Endothelial cell of umbilical vein (primary cell): Measurements from ENCODE around the gene WDR18. TPM values are rescaled to one million over a fixed set of nuclear protein-coding genes. Genes with fewer than 3 reads are reported as not detected.

Experiments used
- BruUV-seq: library from RNA; stranded (reverse); fragments of 400-500 nt; replicated peaks from 2 replicates; lab custom pipeline; 2021; lab: Mats Ljungman, UMichigan
- CTCF ChIA-PET: fragments of 300-600, 350-600 bp; sonication (Branson Sonifier 250); formaldehyde crosslinking; loops from one replicate; lab custom pipeline; 2021; ENCODE audit warnings: antibody characterized with exemption, inconsistent platforms; lab: Charles Lee
- POLR2A ChIA-PET: fragments of 300-600, 350-600 bp; sonication (Branson Sonifier 250); formaldehyde crosslinking; loops from one replicate; lab custom pipeline; 2021; ENCODE audit warnings: antibody characterized with exemption, inconsistent platforms; lab: Charles Lee
- DNase-seq: peaks from one replicate; pipeline ENCODE4 v3.0.0-alpha.2; 2011; ENCODE audit warnings: low read depth, low spot score
- FAIRE-seq: peaks from 2 replicates; lab custom pipeline; 2011; peaks lifted over from hg19 to GRCh38; lab: Jason Lieb, UNC
- H2AFZ ChIP-seq: 2 replicates; pipeline ENCODE4 v1.6.0; 2012; ENCODE audit warnings: low read depth, low read length, control low read depth, inconsistent platforms
- H3K27ac ChIP-seq: 2 replicates; pipeline ENCODE4 v1.5.1; 2011; ENCODE audit warnings: low read depth, mild to moderate bottlenecking, control low read depth, low read length, moderate library complexity; ENCODE audit not compliant: insufficient read depth
- H3K27me3 ChIP-seq, 2 experiments: 2 replicates each; pipeline versions ENCODE4 v1.6.0 to v1.6.1; 2011; ENCODE audit warnings: low read length in 2 of 2, mixed read lengths in 1 of 2; ENCODE audit not compliant: control insufficient read depth in 2 of 2, insufficient read depth in 2 of 2
- H3K36me3 ChIP-seq, 2 experiments: 2 replicates in 1 of 2; 3 replicates in 1 of 2; pipeline ENCODE4 v1.5.1; 2011; ENCODE audit warnings: low read length in 2 of 2, mild to moderate bottlenecking in 1 of 2, moderate library complexity in 1 of 2; ENCODE audit not compliant: control insufficient read depth in 2 of 2, insufficient read depth in 2 of 2; ENCODE audit errors: extremely low read depth in 1 of 2
- H3K4me1 ChIP-seq: 3 replicates; pipeline ENCODE4 v1.5.1; 2011; ENCODE audit warnings: mild to moderate bottlenecking, low read length; ENCODE audit not compliant: control insufficient read depth, insufficient read depth; ENCODE audit errors: extremely low read depth
- H3K4me2 ChIP-seq: 2 replicates; pipeline ENCODE4 v1.6.1; 2011; ENCODE audit warnings: low read length, control low read depth, mixed read lengths; ENCODE audit not compliant: insufficient read depth
- H3K4me3 ChIP-seq, 3 experiments: fragments of 200-600 bp in 1 of 3; sonication (generic), shearing (Covaris generic) in 1 of 3; replicated peaks in 1 of 3; 2 replicates each; pipeline ENCODE4 v1.5.1; 2011 to 2016; ENCODE audit warnings: control low read depth in 3 of 3, low read length in 3 of 3, mild to moderate bottlenecking in 2 of 3, inconsistent platforms in 1 of 3, low read depth in 1 of 3, moderate library complexity in 1 of 3; ENCODE audit not compliant: insufficient read depth in 1 of 3
- H3K79me2 ChIP-seq: 2 replicates; pipeline ENCODE4 v1.6.0; 2012; ENCODE audit warnings: low read length, inconsistent platforms; ENCODE audit not compliant: control insufficient read depth, insufficient read depth
- H3K9ac ChIP-seq: replicated peaks from 2 replicates; pipeline ENCODE3; 2011; ENCODE audit warnings: low read length, control low read depth; ENCODE audit not compliant: insufficient read depth; ENCODE audit errors: extremely low read depth
- H3K9me1 ChIP-seq: replicated peaks from 3 replicates; pipeline ENCODE4 v1.6.0; 2011; ENCODE audit warnings: mild to moderate bottlenecking, low read length; ENCODE audit not compliant: control insufficient read depth, insufficient read depth; ENCODE audit errors: extremely low read depth
- H3K9me3 ChIP-seq: replicated peaks from 2 replicates; pipeline ENCODE4 v1.5.1; 2012; ENCODE audit warnings: low read length, inconsistent platforms; ENCODE audit not compliant: control insufficient read depth, insufficient read depth
- H4K20me1 ChIP-seq: replicated peaks from 2 replicates; pipeline ENCODE3; 2011; ENCODE audit warnings: mild to moderate bottlenecking, low read length; ENCODE audit not compliant: control insufficient read depth, insufficient read depth; ENCODE audit errors: extremely low read depth
- CTCF ChIP-seq, 2 donors: IDR thresholded peaks; 1 replicate in 1 of 2; 2 replicates in 1 of 2; pipeline ENCODE4 v1.5.1; 2011; ENCODE audit warnings: low read length in 2 of 2, mild to moderate bottlenecking in 2 of 2, moderate library complexity in 2 of 2, control low read depth in 1 of 2, inconsistent platforms in 1 of 2, low read depth in 1 of 2; ENCODE audit not compliant: insufficient read depth in 1 of 2; ENCODE audit errors: extremely low read depth in 1 of 2
- EZH2 ChIP-seq: IDR thresholded peaks from 2 replicates; pipeline ENCODE4 v1.6.1; 2012; ENCODE audit warnings: borderline replicate concordance, low read depth, mild to moderate bottlenecking, moderate library complexity, low read length, inconsistent platforms; ENCODE audit not compliant: severe bottlenecking
- FOS ChIP-seq: IDR thresholded peaks from 2 replicates; pipeline ENCODE4 v1.6.1; 2011; ENCODE audit warnings: mild to moderate bottlenecking, low read length, moderate library complexity, borderline replicate concordance; ENCODE audit not compliant: insufficient read depth
- GATA2 ChIP-seq: IDR thresholded peaks from 2 replicates; pipeline ENCODE4 v1.7.0; 2011; ENCODE audit warnings: low read depth, mild to moderate bottlenecking, moderate library complexity, mixed read lengths, low read length; ENCODE audit not compliant: insufficient read length, insufficient read depth
- JUN ChIP-seq: IDR thresholded peaks from 2 replicates; pipeline ENCODE4 v1.6.1; 2011; ENCODE audit warnings: borderline replicate concordance, low read depth; ENCODE audit not compliant: insufficient read length, insufficient read depth
- MAX ChIP-seq: IDR thresholded peaks from 2 replicates; pipeline ENCODE4 v1.6.1; 2011; ENCODE audit not compliant: insufficient read depth, insufficient read length
- MYC ChIP-seq: IDR thresholded peaks from one replicate; pipeline ENCODE4 v1.6.1; 2011; ENCODE audit warnings: mild to moderate bottlenecking, low read depth, low read length
- POLR2A ChIP-seq: IDR thresholded peaks from 2 replicates; pipeline ENCODE4 v1.6.1; 2012; ENCODE audit warnings: low read depth, mild to moderate bottlenecking, control low read depth, low read length
- POLR2AphosphoS5 ChIP-seq: IDR thresholded peaks from 2 replicates; pipeline ENCODE4 v1.6.1; 2012; ENCODE audit warnings: low read depth, mild to moderate bottlenecking, control low read depth, low read length, moderate library complexity; ENCODE audit not compliant: insufficient read depth
- dilution Hi-C: fragments of 300-500 bp; cut with MboI; formaldehyde crosslinking; loops from one replicate; pipeline ENCODE4 v1.15.0; 2019; ENCODE audit warnings: low sequenced_read_pairs; ENCODE audit not compliant: extremely low pct_ligation_motif_present
- intact Hi-C: fragments of 100-400 bp; cut with micrococcal nuclease; formaldehyde crosslinking; loops from one replicate; pipeline ENCODE4 v1.10.0; 2022
- polyA plus RNA-seq, 4 experiments: library from polyadenylated mRNA; depleted of rRNA in 3 of 4; stranded (reverse) in 3 of 4; unstranded in 1 of 4; fragments of >200 nt; gene quantifications; 2 replicates each; pipeline versions ENCODE4 v1.2.1 to v1.2.3, GENCODE V29; 2011 to 2012; ENCODE audit warnings: missing spikeins in 1 of 4
- small RNA-seq: library from RNA; depleted of rRNA; stranded (forward); fragments of <200 nt; gene quantifications from one replicate; pipeline ENCODE3, GENCODE V24; 2012; ENCODE audit warnings: low replicate concordance, low read depth; ENCODE audit not compliant: insufficient read depth, insufficient read length
- total RNA-seq: library from RNA; stranded (reverse); gene quantifications from 2 replicates; pipeline ENCODE4 v1.2.3, GENCODE V29; 2021

The WDR18 gene
- total and polyA plus RNA-seq, 2 donors (not counting 3 experiments of a cell fraction or from before 2014, with no cell fraction given), result 54.8 to 102 TPM

GRCh38 chr19:1042689-1043511 is 58.8 kb downstream of the WDR18 start:
- DNase-seq (no peak), FAIRE-seq (no peak)
- dilution Hi-C loops (no loop called here), intact Hi-C loops (no loop called here)
- H3K79me2 ChIP-seq, result no peaks in the 10 kb centered on the region
- no peak overlapping the region for H2AFZ ChIP-seq
- no peaks in the 10 kb centered on the region for H3K9me1 ChIP-seq
- no peak overlapping the region for H3K9ac ChIP-seq
- H3K9me3 ChIP-seq, result no peaks in the 10 kb centered on the region
- no peak overlapping the region for H3K4me2 ChIP-seq
- no peaks in the 10 kb centered on the region for H4K20me1 ChIP-seq
- ChIA-PET POLR2A (no interaction called here), CTCF (interaction anchor here (0.9 to 1.6 kb wide), 3 partner anchors 14 to 22 kb away, joined by 3 to 7 read pairs (median 6); no protein-coding TSS in a partner anchor)
- no peaks in the 10 kb centered on the region for H3K27me3 ChIP-seq
- BruUV-seq, result no TSS peak
- no peak overlapping the region for H3K27ac ChIP-seq
- H3K36me3 ChIP-seq, result peaks cover 0 to under 1% of the 10 kb centered on the region in 2 experiments
- H3K4me3 ChIP-seq, result no peak overlapping the region
- H3K4me1 ChIP-seq, result peaks cover 21% of the 10 kb centered on the region
- no peak for TF ChIP-seq EZH2
- TF ChIP-seq FOS, result no peak
- no peak for TF ChIP-seq POLR2AphosphoS5
- TF ChIP-seq GATA2, result no peak
- TF ChIP-seq MAX, result no peak
- no peak for TF ChIP-seq MYC
- TF ChIP-seq POLR2A, result no peak
- TF ChIP-seq CTCF (IDR thresholded peaks at IDR 0.05; ENCODE audit: extremely low read depth in 1 of 2, insufficient read depth in 1 of 2, low read depth in 1 of 2, low read length in 2 of 2), result no peak
- no peak for TF ChIP-seq JUN

Small RNA genes lying within 50 kb of the gene (small RNA-seq; reads per million reads assigned to genes)
- gene RNU6-2, result 5.0 reads per million, percentile 37 among the genes with 10 or more reads in this experiment

Other genes starting within 250 kb of the WDR18 start
- gene MISP, start 233.2 kb upstream of the WDR18 start, total RNA-seq, result not detected in 2 replicates
- not detected in 2 replicates for gene MISP, start 233.2 kb upstream of the WDR18 start, polyA plus RNA-seq
- 607 and 623 TPM in 2 replicates for gene PTBP1, start 186.9 kb upstream of the WDR18 start, total RNA-seq
- 382 and 465 TPM in 2 replicates for gene PTBP1, start 186.9 kb upstream of the WDR18 start, polyA plus RNA-seq
- 0.76 and 1.2 TPM in 2 replicates for gene PLPPR3, start 162.4 kb upstream of the WDR18 start, total RNA-seq
- 1.1 and 2.0 TPM in 2 replicates for gene PLPPR3, start 162.4 kb upstream of the WDR18 start, polyA plus RNA-seq
- not detected in 2 replicates for gene AZU1, start 156.5 kb upstream of the WDR18 start, total RNA-seq
- gene AZU1, start 156.5 kb upstream of the WDR18 start, polyA plus RNA-seq, result 0.12 TPM in 1 of 2 replicates, not detected in the other
- not detected in 2 replicates for gene PRTN3, start 143.3 kb upstream of the WDR18 start, total RNA-seq
- gene PRTN3, start 143.3 kb upstream of the WDR18 start, polyA plus RNA-seq, result not detected in 2 replicates
- gene ELANE, start 132.0 kb upstream of the WDR18 start, total RNA-seq, result not detected in 2 replicates
- gene ELANE, start 132.0 kb upstream of the WDR18 start, polyA plus RNA-seq, result not detected in 2 replicates
- gene CFD, start 124.7 kb upstream of the WDR18 start, total RNA-seq, result 0.40 TPM in 1 of 2 replicates, not detected in the other
- 0.25 and 0.53 TPM in 2 replicates for gene CFD, start 124.7 kb upstream of the WDR18 start, polyA plus RNA-seq
- gene MED16, start 91.2 kb upstream of the WDR18 start, total RNA-seq, result 54.7 and 63.1 TPM in 2 replicates
- 66.5 and 96.6 TPM in 2 replicates for gene MED16, start 91.2 kb upstream of the WDR18 start, polyA plus RNA-seq
- gene RNU6-9, start 90.9 kb upstream of the WDR18 start, total RNA-seq, result not detected in 2 replicates
- not detected in 2 replicates for gene RNU6-9, start 90.9 kb upstream of the WDR18 start, polyA plus RNA-seq
- 49.6 and 53.9 TPM in 2 replicates for gene R3HDM4, start 71.1 kb upstream of the WDR18 start, total RNA-seq
- 51.8 and 70.6 TPM in 2 replicates for gene R3HDM4, start 71.1 kb upstream of the WDR18 start, polyA plus RNA-seq
- not detected in 2 replicates for gene KISS1R, start 67.0 kb upstream of the WDR18 start, total RNA-seq
- gene KISS1R, start 67.0 kb upstream of the WDR18 start, polyA plus RNA-seq, result not detected in 2 replicates
- 10.8 and 13.2 TPM in 2 replicates for gene ARID3A, start 58.3 kb upstream of the WDR18 start, total RNA-seq
- 5.4 and 7.6 TPM in 2 replicates for gene ARID3A, start 58.3 kb upstream of the WDR18 start, polyA plus RNA-seq
- gene GRIN3B, start 16.1 kb downstream of the WDR18 start, total RNA-seq, result 0.69 and 0.82 TPM in 2 replicates
- gene GRIN3B, start 16.1 kb downstream of the WDR18 start, polyA plus RNA-seq, result 0.43 and 0.81 TPM in 2 replicates
- gene TMEM259, start 36.8 kb downstream of the WDR18 start, total RNA-seq, result 142 and 147 TPM in 2 replicates
- 297 and 430 TPM in 2 replicates for gene TMEM259, start 36.8 kb downstream of the WDR18 start, polyA plus RNA-seq
- gene RNU6-2, start 37.2 kb downstream of the WDR18 start, total RNA-seq, result not detected in 2 replicates
- gene RNU6-2, start 37.2 kb downstream of the WDR18 start, polyA plus RNA-seq, result not detected in 2 replicates
- 280 and 286 TPM in 2 replicates for gene CNN2, start 42.3 kb downstream of the WDR18 start, total RNA-seq
- gene CNN2, start 42.3 kb downstream of the WDR18 start, polyA plus RNA-seq, result 185 and 207 TPM in 2 replicates
- 9.8 and 11.0 TPM in 2 replicates for gene ABCA7, start 55.8 kb downstream of the WDR18 start, total RNA-seq
- 4.9 and 5.7 TPM in 2 replicates for gene ABCA7, start 55.8 kb downstream of the WDR18 start, polyA plus RNA-seq
- 10.4 and 12.5 TPM in 2 replicates for gene ARHGAP45, start 82.8 kb downstream of the WDR18 start, total RNA-seq
- gene ARHGAP45, start 82.8 kb downstream of the WDR18 start, polyA plus RNA-seq, result 6.9 and 7.5 TPM in 2 replicates
- gene POLR2E, start 111.0 kb downstream of the WDR18 start, total RNA-seq, result 252 and 272 TPM in 2 replicates
- gene POLR2E, start 111.0 kb downstream of the WDR18 start, polyA plus RNA-seq, result 344 and 394 TPM in 2 replicates
- 445 and 469 TPM in 2 replicates for gene GPX4, start 119.6 kb downstream of the WDR18 start, total RNA-seq
- 1,136 and 1,398 TPM in 2 replicates for gene GPX4, start 119.6 kb downstream of the WDR18 start, polyA plus RNA-seq
- 63.8 and 65.7 TPM in 2 replicates for gene SBNO2, start 189.9 kb downstream of the WDR18 start, total RNA-seq
- 31.4 and 35.8 TPM in 2 replicates for gene SBNO2, start 189.9 kb downstream of the WDR18 start, polyA plus RNA-seq
- 67.1 and 75.4 TPM in 2 replicates for gene STK11, start 221.4 kb downstream of the WDR18 start, total RNA-seq
- gene STK11, start 221.4 kb downstream of the WDR18 start, polyA plus RNA-seq, result 39.4 and 48.3 TPM in 2 replicates